Gastroesophageal sphincter (tissue), 3 donors: ENCODE measurements around the gene HLX.

ENCODE experiments used
- POLR2A ChIP-seq, 2 donors: fragments of 450-650 bp; IDR thresholded peaks; one replicate each; pipeline ENCODE4 v1.6.1; 2017; ENCODE audit warnings: antibody characterized with exemption in 2 of 2, mild to moderate bottlenecking in 2 of 2, moderate library complexity in 1 of 2
- TF ChIP-seq, protein P1 (sequence below), 4 experiments: fragments of 200-600 bp in 2 of 4; fragments of 450-650 bp in 2 of 4; sonication (generic) in 1 of 4; IDR thresholded peaks; one replicate each; pipeline ENCODE4 v1.5.1; 2017 to 2019; ENCODE audit warnings: antibody characterized with exemption in 4 of 4, mild to moderate bottlenecking in 2 of 4, moderate library complexity in 2 of 4

DNA sequence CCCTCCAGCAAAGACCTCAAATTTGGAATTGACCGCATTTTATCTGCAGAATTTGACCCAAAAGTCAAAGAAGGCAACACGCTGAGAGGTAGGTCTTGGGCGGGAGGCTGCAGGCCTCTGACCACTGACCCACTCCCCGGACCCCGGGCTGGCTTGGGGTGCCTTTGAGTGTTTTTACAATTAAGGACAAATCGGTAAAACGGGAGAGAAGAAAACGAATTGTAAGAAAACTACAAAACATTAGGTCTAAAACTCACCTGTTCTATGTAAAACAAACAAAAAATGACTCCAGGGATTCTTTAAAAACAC is 1.1 kb downstream of the HLX start:
- TF ChIP-seq, protein P1, sequence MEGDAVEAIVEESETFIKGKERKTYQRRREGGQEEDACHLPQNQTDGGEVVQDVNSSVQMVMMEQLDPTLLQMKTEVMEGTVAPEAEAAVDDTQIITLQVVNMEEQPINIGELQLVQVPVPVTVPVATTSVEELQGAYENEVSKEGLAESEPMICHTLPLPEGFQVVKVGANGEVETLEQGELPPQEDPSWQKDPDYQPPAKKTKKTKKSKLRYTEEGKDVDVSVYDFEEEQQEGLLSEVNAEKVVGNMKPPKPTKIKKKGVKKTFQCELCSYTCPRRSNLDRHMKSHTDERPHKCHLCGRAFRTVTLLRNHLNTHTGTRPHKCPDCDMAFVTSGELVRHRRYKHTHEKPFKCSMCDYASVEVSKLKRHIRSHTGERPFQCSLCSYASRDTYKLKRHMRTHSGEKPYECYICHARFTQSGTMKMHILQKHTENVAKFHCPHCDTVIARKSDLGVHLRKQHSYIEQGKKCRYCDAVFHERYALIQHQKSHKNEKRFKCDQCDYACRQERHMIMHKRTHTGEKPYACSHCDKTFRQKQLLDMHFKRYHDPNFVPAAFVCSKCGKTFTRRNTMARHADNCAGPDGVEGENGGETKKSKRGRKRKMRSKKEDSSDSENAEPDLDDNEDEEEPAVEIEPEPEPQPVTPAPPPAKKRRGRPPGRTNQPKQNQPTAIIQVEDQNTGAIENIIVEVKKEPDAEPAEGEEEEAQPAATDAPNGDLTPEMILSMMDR (IDR thresholded peaks at IDR 0.05) = no peak
- TF ChIP-seq POLR2A (IDR thresholded peaks at IDR 0.05) = no peak
